Measurements from ENCODE around the gene LHX3. TPM values are rescaled to one million over a fixed set of nuclear protein-coding genes. Genes with fewer than 3 reads are reported as not detected.

LHX3 gene
- total and polyA plus RNA-seq, 10 of the 15 experiments (the other 5 are each of a cell fraction or from before 2014, with no cell fraction given): not detected

- TF ChIP-seq, protein P1, sequence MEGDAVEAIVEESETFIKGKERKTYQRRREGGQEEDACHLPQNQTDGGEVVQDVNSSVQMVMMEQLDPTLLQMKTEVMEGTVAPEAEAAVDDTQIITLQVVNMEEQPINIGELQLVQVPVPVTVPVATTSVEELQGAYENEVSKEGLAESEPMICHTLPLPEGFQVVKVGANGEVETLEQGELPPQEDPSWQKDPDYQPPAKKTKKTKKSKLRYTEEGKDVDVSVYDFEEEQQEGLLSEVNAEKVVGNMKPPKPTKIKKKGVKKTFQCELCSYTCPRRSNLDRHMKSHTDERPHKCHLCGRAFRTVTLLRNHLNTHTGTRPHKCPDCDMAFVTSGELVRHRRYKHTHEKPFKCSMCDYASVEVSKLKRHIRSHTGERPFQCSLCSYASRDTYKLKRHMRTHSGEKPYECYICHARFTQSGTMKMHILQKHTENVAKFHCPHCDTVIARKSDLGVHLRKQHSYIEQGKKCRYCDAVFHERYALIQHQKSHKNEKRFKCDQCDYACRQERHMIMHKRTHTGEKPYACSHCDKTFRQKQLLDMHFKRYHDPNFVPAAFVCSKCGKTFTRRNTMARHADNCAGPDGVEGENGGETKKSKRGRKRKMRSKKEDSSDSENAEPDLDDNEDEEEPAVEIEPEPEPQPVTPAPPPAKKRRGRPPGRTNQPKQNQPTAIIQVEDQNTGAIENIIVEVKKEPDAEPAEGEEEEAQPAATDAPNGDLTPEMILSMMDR (IDR thresholded peaks at IDR 0.05 in 2 of 3, conservative IDR thresholded peaks at IDR 0.05 in 1 of 3; ENCODE audit: control insufficient read depth in 2 of 3, extremely low read depth in 1 of 3, insufficient read depth in 1 of 3, low read depth in 3 of 3, low read length in 3 of 3): no peak
Measured at GRCh38 chr9:136172412-136173079, 32.4 kb downstream of the LHX3 start (continued).

GRCh38 chr9:136171801-136172411, 33.0 kb downstream of the LHX3 start:
- ChIA-PET SMC1A (ENCODE audit: uncharacterized antibody, unreplicated experiment) (interaction anchor here (1.5 kb wide), 1 partner anchor 96 kb away, joined by 4 read pairs; no protein-coding TSS in a partner anchor), CTCF (interaction anchor here (1.1 to 2.1 kb wide), 5 partner anchors 47 to 111 kb away, joined by 3 to 8 read pairs (median 4); no protein-coding TSS in a partner anchor), RAD21 (ENCODE audit: unreplicated experiment) (interaction anchor here (0.9 to 1.9 kb wide), 3 partner anchors 68 to 107 kb away, joined by 3 to 6 read pairs (median 3); no protein-coding TSS in a partner anchor), POLR2A (no interaction called here)
- FAIRE-seq (no peak), ATAC-seq (no peak), DNase-seq (ENCODE audit: low read depth, low spot score) (no peak)
- no peaks in the 10 kb centered on the region for H3K9me3 ChIP-seq (replicated peaks; ENCODE audit: control insufficient read depth, insufficient read depth, low read length)
- TF ChIP-seq SKIL (IDR thresholded peaks at IDR 0.05; ENCODE audit: low read depth, poor library complexity, severe bottlenecking) (no peak), TARDBP (IDR thresholded peaks at IDR 0.05; ENCODE audit: borderline replicate concordance) (no peak)
- H4K20me1 ChIP-seq (ENCODE audit: control insufficient read depth, insufficient read depth): no peaks in the 10 kb centered on the region
- WGBS (ENCODE audit: insufficient coverage, insufficient replicate concordance, low lambda C conversion rate, missing lambda C conversion rate): 28% methylated on average over 11 of the region's 11 CpGs
- no peaks in the 10 kb centered on the region for H3K79me2 ChIP-seq (ENCODE audit: control insufficient read depth, insufficient read depth, low read length)
- H2AFZ ChIP-seq (ENCODE audit: control insufficient read depth, low read depth, low read length): no peak overlapping the region
- no peak overlapping the region for H3K27ac ChIP-seq (ENCODE audit: control insufficient read depth, insufficient read depth)
- peaks cover 0 to 4% of the 10 kb centered on the region in 2 experiments; a peak in 2 of 4 replicates for H3K27me3 ChIP-seq (replicated peaks in 1 of 2; ENCODE audit: control insufficient read depth in 2 of 2, insufficient read depth in 2 of 2, low read length in 1 of 2)
- no peaks in the 10 kb centered on the region for H3K4me1 ChIP-seq (ENCODE audit: control insufficient read depth, insufficient read depth, low read length)
- no peak overlapping the region for H3K4me3 ChIP-seq
- no peaks in the 10 kb centered on the region for H3K36me3 ChIP-seq (ENCODE audit: control insufficient read depth in 2 of 2, insufficient read depth in 2 of 2, low read length in 1 of 2)
- in situ Hi-C loops (cut with MboI): loop anchor here (5.0 kb wide), 1 partner anchor 100 kb away; no protein-coding TSS in a partner anchor
- no peak overlapping the region for H3K4me2 ChIP-seq (ENCODE audit: control insufficient read depth, insufficient read depth)
- intact Hi-C loops (cut with micrococcal nuclease; ENCODE audit: unreplicated experiment): no loop called here
- no peak overlapping the region for H3K9ac ChIP-seq (ENCODE audit: control insufficient read depth, insufficient read depth, low read length)
- BruUV-seq (replicated peaks): no TSS peak

Data from GM12878 (cell line).